K562 (cell line): ENCODE measurements around the gene SLC35B4. TPM values are rescaled to one million over a fixed set of nuclear protein-coding genes. Genes with fewer than 3 reads are reported as not detected.

Experiments used
- ARHGAP35 ChIP-seq: fragments of 450-650 bp; IDR thresholded peaks from 2 replicates; pipeline ENCODE4 v1.6.1; 2018; ENCODE audit not compliant: partially characterized antibody
- FOXK2 ChIP-seq, 2 experiments: fragments of 450-650 bp; IDR thresholded peaks in 1 of 2; conservative IDR thresholded peaks in 1 of 2; 2 replicates each; pipeline ENCODE4 v1.6.1; 2016; ENCODE audit warnings: low read depth in 2 of 2, mild to moderate bottlenecking in 1 of 2
- IRF2 ChIP-seq: sonication (generic); formaldehyde crosslinking; IDR thresholded peaks from 2 replicates; pipeline ENCODE4 v1.8.1; 2022; ENCODE audit warnings: mild to moderate bottlenecking, missing genetic modification reagents
- JUNB ChIP-seq: fragments of 450-650 bp; formaldehyde crosslinking; conservative IDR thresholded peaks from 2 replicates; pipeline ENCODE4 v1.4.0; 2020; ENCODE audit warnings: mild to moderate bottlenecking
- MYC ChIP-seq, 2 experiments: fragments of 250-450 bp in 1 of 2; sonication (Bioruptor Pico) in 1 of 2; IDR thresholded peaks; 2 replicates each; pipeline versions ENCODE4 v1.5.1 to v1.6.1; 2012 to 2021; ENCODE audit warnings: low read depth in 2 of 2, borderline replicate concordance in 1 of 2, improper control_type of control experiment in 1 of 2, low read length in 1 of 2, mild to moderate bottlenecking in 1 of 2, moderate library complexity in 1 of 2
- NFXL1 ChIP-seq: fragments of 450-650 bp; formaldehyde crosslinking; IDR thresholded peaks from 2 replicates; pipeline ENCODE4 v1.4.0; 2021; ENCODE audit warnings: mild to moderate bottlenecking
- TCF7 ChIP-seq: sonication (generic); IDR thresholded peaks from 2 replicates; pipeline ENCODE4 v1.6.1; 2016; ENCODE audit warnings: antibody characterized with exemption, borderline replicate concordance
- TEAD1 ChIP-seq, 2 experiments: fragments of 450-650 bp in 1 of 2; sonication (generic) in 1 of 2; formaldehyde crosslinking; IDR thresholded peaks; 2 replicates each; pipeline versions ENCODE4 v1.4.0 to v1.8.0; 2020 to 2022; ENCODE audit warnings: mild to moderate bottlenecking in 2 of 2, missing genetic modification reagents in 1 of 2
- ZNF121 ChIP-seq: sonication (generic); formaldehyde crosslinking; conservative IDR thresholded peaks from 2 replicates; pipeline ENCODE4 v1.8.0; 2022; ENCODE audit warnings: missing genetic modification reagents
- ZNF589 ChIP-seq: fragments of 200-800 bp; sonication (Bioruptor generic); IDR thresholded peaks from 2 replicates; pipeline ENCODE4 v1.6.1; 2016; ENCODE audit warnings: low read depth, missing genetic modification characterization, missing compliant biosample characterization
- polyA plus RNA-seq, 8 experiments: library from polyadenylated mRNA; depleted of rRNA in 4 of 8; stranded (reverse) in 5 of 8; unstranded in 3 of 8; fragments of >200 nt; fragmentation: Nextera tagmentation in 2 of 8; fragmentation: Illumina TruSeq in 1 of 8; extraction: Ambion mirVana in 2 of 8; extraction: Trizol in 1 of 8; gene quantifications; 2 replicates each; pipeline versions ENCODE4 v1.2.1 to v1.2.3, GENCODE V29; 2011 to 2014; ENCODE audit warnings: inconsistent platforms in 1 of 8, missing spikeins in 1 of 8
- total RNA-seq, 7 experiments: library from RNA; depleted of rRNA in 6 of 7; stranded (reverse); fragments of >200 nt in 6 of 7; fragmentation: Illumina TruSeq in 2 of 7; extraction: Trizol in 2 of 7; gene quantifications; 2 replicates each; pipeline versions ENCODE4 v1.2.1 to v1.2.3, GENCODE V29; 2011 to 2021; ENCODE audit warnings: low replicate concordance in 1 of 7
- TF ChIP-seq, protein P1 (sequence below): fragments of 250-450 bp; sonication (Bioruptor Pico); IDR thresholded peaks from 2 replicates; pipeline ENCODE4 v1.8.0; 2022; ENCODE audit warnings: moderate library complexity, mild to moderate bottlenecking, inconsistent platforms
- TF ChIP-seq, protein P2 (sequence below): fragments of 250-450 bp; sonication (Bioruptor Pico); IDR thresholded peaks from 2 replicates; pipeline ENCODE4 v1.8.0; 2022; ENCODE audit warnings: inconsistent platforms
- TF ChIP-seq, protein P3 (sequence below), 3 experiments: IDR thresholded peaks in 2 of 3; conservative IDR thresholded peaks in 1 of 3; 2 replicates each; pipeline ENCODE4 v1.5.1; 2011 to 2012; ENCODE audit warnings: low read length in 3 of 3, mild to moderate bottlenecking in 3 of 3, control low read depth in 2 of 3, improper control_type of control experiment in 1 of 3, inconsistent platforms in 1 of 3, low read depth in 1 of 3, mixed read lengths in 1 of 3, moderate library complexity in 1 of 3; ENCODE audit not compliant: insufficient read depth in 2 of 3
- TF ChIP-seq, protein P4 (sequence below): sonication (generic); formaldehyde crosslinking; IDR thresholded peaks from 2 replicates; pipeline ENCODE4 v1.5.0; 2020; ENCODE audit warnings: missing genetic modification reagents
- TF ChIP-seq, protein P5 (sequence below): fragments of 200-800 bp; sonication (Bioruptor generic); IDR thresholded peaks from 2 replicates; pipeline ENCODE4 v1.6.1; 2017; ENCODE audit warnings: missing genetic modification characterization, missing compliant biosample characterization

The SLC35B4 gene
- total and polyA plus RNA-seq, 9 of the 15 experiments (the other 6 are each of a cell fraction or from before 2014, with no cell fraction given), result 6.1 to 34.9 (median 17.6) TPM

DNA sequence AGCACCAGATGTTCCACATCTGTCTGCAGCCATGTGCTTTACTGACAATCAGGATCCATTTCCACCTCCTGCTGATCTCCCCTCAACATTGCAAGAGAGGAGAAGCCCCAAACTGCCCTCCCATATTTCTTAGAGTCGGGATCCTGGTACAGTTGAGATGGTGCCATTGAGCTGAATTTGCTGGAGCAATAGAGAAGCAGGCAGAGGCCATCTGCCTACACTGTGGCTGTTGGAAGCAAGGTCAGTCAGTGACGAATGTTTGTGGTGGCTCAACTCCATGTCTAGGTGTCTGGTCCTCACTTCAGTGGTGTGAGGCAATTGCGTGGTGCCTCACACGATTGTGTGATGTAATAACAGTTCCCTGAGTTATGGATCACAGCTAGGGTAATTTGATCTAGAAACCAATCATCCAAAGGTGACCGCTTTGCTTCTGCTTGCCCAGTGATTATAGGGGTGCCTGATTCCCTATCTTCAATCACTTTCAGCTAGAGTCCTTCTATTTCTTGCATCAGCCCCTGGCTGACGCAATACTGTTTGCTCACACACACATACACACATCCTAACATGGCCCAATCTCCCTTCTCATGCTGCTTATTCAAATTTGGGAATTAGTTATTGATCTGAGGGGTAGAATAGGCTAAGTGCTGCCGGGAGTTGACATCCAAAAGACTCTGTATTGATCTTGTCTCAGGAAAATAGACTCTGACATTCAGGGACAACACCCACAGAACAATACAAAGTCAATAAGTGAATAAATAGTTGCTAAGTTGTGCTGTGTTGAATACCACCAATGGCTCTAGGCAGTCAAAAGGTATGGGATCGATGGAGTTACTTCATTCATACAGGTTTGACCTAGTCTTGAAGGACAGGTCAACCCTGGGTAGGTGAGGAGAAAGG is 46.1 kb upstream of the SLC35B4 start (continued):
- TF ChIP-seq FOXK2 (conservative IDR thresholded peaks at IDR 0.05 in 1 of 2, IDR thresholded peaks at IDR 0.05 in 1 of 2; ENCODE audit: low read depth in 2 of 2) (no peak; a peak in 1 of 4 replicates), TEAD1 (CRISPR knock-in tag; IDR thresholded peaks at IDR 0.05) (no peak), TCF7 (no peak), JUNB (CRISPR knock-in tag) (0 out of 2 replicates have a peak, but pooled peaks have one; percentile 41), ZNF589 (CRISPR knock-in tag) (peak; percentile 96), ARHGAP35 (no peak), IRF2 (CRISPR knock-in tag) (no peak), NFXL1 (no peak), MYC (IDR thresholded peaks at IDR 0.05; ENCODE audit: low read depth, low read length) (peak; percentile 48; the same call in 1 of the 2 replicates), MYC (CRISPR knock-in tag; IDR thresholded peaks at IDR 0.05; ENCODE audit: borderline replicate concordance, low read depth) (no peak; the same call in 1 of the 2 replicates), ZNF121 (CRISPR knock-in tag) (no peak)
- TF ChIP-seq, protein P1, sequence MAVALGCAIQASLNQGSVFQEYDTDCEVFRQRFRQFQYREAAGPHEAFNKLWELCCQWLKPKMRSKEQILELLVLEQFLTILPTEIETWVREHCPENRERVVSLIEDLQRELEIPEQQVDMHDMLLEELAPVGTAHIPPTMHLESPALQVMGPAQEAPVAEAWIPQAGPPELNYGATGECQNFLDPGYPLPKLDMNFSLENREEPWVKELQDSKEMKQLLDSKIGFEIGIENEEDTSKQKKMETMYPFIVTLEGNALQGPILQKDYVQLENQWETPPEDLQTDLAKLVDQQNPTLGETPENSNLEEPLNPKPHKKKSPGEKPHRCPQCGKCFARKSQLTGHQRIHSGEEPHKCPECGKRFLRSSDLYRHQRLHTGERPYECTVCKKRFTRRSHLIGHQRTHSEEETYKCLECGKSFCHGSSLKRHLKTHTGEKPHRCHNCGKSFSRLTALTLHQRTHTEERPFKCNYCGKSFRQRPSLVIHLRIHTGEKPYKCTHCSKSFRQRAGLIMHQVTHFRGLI (CRISPR knock-in tag), result no peak
- TF ChIP-seq, protein P2, sequence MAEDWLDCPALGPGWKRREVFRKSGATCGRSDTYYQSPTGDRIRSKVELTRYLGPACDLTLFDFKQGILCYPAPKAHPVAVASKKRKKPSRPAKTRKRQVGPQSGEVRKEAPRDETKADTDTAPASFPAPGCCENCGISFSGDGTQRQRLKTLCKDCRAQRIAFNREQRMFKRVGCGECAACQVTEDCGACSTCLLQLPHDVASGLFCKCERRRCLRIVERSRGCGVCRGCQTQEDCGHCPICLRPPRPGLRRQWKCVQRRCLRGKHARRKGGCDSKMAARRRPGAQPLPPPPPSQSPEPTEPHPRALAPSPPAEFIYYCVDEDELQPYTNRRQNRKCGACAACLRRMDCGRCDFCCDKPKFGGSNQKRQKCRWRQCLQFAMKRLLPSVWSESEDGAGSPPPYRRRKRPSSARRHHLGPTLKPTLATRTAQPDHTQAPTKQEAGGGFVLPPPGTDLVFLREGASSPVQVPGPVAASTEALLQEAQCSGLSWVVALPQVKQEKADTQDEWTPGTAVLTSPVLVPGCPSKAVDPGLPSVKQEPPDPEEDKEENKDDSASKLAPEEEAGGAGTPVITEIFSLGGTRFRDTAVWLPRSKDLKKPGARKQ (CRISPR knock-in tag), result no peak
- TF ChIP-seq, protein P3, sequence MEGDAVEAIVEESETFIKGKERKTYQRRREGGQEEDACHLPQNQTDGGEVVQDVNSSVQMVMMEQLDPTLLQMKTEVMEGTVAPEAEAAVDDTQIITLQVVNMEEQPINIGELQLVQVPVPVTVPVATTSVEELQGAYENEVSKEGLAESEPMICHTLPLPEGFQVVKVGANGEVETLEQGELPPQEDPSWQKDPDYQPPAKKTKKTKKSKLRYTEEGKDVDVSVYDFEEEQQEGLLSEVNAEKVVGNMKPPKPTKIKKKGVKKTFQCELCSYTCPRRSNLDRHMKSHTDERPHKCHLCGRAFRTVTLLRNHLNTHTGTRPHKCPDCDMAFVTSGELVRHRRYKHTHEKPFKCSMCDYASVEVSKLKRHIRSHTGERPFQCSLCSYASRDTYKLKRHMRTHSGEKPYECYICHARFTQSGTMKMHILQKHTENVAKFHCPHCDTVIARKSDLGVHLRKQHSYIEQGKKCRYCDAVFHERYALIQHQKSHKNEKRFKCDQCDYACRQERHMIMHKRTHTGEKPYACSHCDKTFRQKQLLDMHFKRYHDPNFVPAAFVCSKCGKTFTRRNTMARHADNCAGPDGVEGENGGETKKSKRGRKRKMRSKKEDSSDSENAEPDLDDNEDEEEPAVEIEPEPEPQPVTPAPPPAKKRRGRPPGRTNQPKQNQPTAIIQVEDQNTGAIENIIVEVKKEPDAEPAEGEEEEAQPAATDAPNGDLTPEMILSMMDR (IDR thresholded peaks at IDR 0.05 in 2 of 3, conservative IDR thresholded peaks at IDR 0.05 in 1 of 3; ENCODE audit: insufficient read depth in 2 of 3, low read depth in 1 of 3, low read length in 3 of 3), result peak in 1 of 3 experiments; percentile 12; a peak in 2 of 6 replicates
- TF ChIP-seq, protein P4, sequence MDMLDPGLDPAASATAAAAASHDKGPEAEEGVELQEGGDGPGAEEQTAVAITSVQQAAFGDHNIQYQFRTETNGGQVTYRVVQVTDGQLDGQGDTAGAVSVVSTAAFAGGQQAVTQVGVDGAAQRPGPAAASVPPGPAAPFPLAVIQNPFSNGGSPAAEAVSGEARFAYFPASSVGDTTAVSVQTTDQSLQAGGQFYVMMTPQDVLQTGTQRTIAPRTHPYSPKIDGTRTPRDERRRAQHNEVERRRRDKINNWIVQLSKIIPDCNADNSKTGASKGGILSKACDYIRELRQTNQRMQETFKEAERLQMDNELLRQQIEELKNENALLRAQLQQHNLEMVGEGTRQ (CRISPR knock-in tag), result no peak
- TF ChIP-seq, protein P5, sequence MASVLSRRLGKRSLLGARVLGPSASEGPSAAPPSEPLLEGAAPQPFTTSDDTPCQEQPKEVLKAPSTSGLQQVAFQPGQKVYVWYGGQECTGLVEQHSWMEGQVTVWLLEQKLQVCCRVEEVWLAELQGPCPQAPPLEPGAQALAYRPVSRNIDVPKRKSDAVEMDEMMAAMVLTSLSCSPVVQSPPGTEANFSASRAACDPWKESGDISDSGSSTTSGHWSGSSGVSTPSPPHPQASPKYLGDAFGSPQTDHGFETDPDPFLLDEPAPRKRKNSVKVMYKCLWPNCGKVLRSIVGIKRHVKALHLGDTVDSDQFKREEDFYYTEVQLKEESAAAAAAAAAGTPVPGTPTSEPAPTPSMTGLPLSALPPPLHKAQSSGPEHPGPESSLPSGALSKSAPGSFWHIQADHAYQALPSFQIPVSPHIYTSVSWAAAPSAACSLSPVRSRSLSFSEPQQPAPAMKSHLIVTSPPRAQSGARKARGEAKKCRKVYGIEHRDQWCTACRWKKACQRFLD, result peak; percentile 92; the same call in 1 of the 2 replicates
